Stimulated activated CD4-positive, alpha-beta T cell treated with anti-CD3 and anti-CD28 coated beads, TNF-alpha, amount 100 ng/mL, for 4 hours (primary cell): ENCODE data around the gene ZNF83.
A peak's percentile ranks its signal among the peaks of the same experiment; 100 is the strongest.
"Not testable (repeated sequence)": the region's sequence is repeated elsewhere in the genome, so short reads cannot be mapped to it uniquely, and the experiment has no call there.

Experiments used
- DNase-seq, 3 experiments: peaks; one replicate each; pipeline ENCODE4 v3.0.0-alpha.2; 2020; ENCODE audit warnings: low read depth in 3 of 3

ZNF83 gene

GRCh38 chr19:52639996-52640395 lies 1.8 kb upstream of the ZNF83 start:
- no peak for DNase-seq

- no peak for DNase-seq
Observed at GRCh38 chr19:52638601-52639000, 446 bp upstream of the ZNF83 start.

GRCh38 chr19:52635786-52636570 lies 2.2 kb downstream of the ZNF83 start:
- DNase-seq, result no peak

- DNase-seq, result not testable (repeated sequence)
Observed at GRCh38 chr19:52627441-52627840, 10.7 kb downstream of the ZNF83 start.

- DNase-seq, result no peak
Observed at GRCh38 chr19:52626915-52627314, 11.2 kb downstream of the ZNF83 start.

- DNase-seq, result no peak
Observed at GRCh38 chr19:52622261-52622660, 15.9 kb downstream of the ZNF83 start.

GRCh38 chr19:52621376-52621775 lies 16.8 kb downstream of the ZNF83 start:
- DNase-seq, result no peak

GRCh38 chr19:52613299-52613906 lies 24.8 kb downstream of the ZNF83 start:
- no peak for DNase-seq

- DNase-seq, result no peak
Observed at GRCh38 chr19:52603558-52604207, 34.5 kb downstream of the ZNF83 start.

- DNase-seq, result no peak
Observed at GRCh38 chr19:52602941-52603340, 35.2 kb downstream of the ZNF83 start.

- DNase-seq, result not testable (repeated sequence)
Observed at GRCh38 chr19:52601974-52602366, 36.2 kb downstream of the ZNF83 start.

- DNase-seq, result peak; percentile 87 to 92 (median 90)
Observed at GRCh38 chr19:52601025-52601973, 36.9 kb downstream of the ZNF83 start.

- no peak for DNase-seq
Observed at GRCh38 chr19:52600639-52601024, 37.5 kb downstream of the ZNF83 start.

GRCh38 chr19:52599241-52599640 lies 38.9 kb downstream of the ZNF83 start:
- no peak for DNase-seq

GRCh38 chr19:52593441-52593840 lies 44.7 kb downstream of the ZNF83 start:
- not testable (repeated sequence) for DNase-seq

- DNase-seq, result no peak
Observed at GRCh38 chr19:52592301-52592700, 45.9 kb downstream of the ZNF83 start.

GRCh38 chr19:52590728-52591127 lies 47.4 kb downstream of the ZNF83 start:
- no peak for DNase-seq

GRCh38 chr19:52585604-52586003 lies 52.6 kb downstream of the ZNF83 start:
- no peak for DNase-seq

- no peak for DNase-seq
Observed at GRCh38 chr19:52584736-52585440, 53.3 kb downstream of the ZNF83 start.

GRCh38 chr19:52570000-52570861 lies 67.9 kb downstream of the ZNF83 start, which contains the start of gene ZNF701:
Gene ZNF701 (plus strand): TSS chr19:52570287. CDS start chr19:52574148, 3,861 bp downstream.
- peak; percentile 91 to 93 (median 93) for DNase-seq
